NCI-H1417 (cell line): ENCODE data around the gene FCHSD2.
A peak's percentile ranks its signal among the peaks of the same experiment; 100 is the strongest.
"Not testable (repeated sequence)": the region's sequence is repeated elsewhere in the genome, so short reads cannot be mapped to it uniquely, and the experiment has no call there.

Experiments used
- DNase-seq, 3 experiments: peaks; one replicate each; lab custom pipeline; 2025; lab: John Stamatoyannopoulos, UW

The FCHSD2 gene

DNA sequence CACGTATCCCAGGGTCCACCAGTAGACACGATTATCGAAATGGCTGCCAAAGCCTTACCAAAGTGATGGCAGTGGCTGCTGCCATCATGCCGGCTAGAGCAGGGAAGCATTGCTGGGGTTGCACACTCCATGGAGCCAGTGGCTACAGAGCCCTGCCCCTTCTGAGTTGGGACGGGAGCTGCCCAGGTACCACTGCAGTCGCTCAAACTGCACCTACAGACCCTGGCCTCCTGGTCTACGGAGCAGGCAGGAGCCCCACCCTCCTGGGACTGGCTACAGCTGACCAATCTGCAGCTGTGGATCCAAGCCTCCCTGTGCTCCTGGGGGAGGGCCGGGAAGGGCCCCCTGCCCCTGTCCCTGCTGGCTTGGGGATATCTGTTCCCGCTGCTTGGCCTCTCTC is 216.5 kb downstream of the FCHSD2 start:
- no peak for DNase-seq

DNA sequence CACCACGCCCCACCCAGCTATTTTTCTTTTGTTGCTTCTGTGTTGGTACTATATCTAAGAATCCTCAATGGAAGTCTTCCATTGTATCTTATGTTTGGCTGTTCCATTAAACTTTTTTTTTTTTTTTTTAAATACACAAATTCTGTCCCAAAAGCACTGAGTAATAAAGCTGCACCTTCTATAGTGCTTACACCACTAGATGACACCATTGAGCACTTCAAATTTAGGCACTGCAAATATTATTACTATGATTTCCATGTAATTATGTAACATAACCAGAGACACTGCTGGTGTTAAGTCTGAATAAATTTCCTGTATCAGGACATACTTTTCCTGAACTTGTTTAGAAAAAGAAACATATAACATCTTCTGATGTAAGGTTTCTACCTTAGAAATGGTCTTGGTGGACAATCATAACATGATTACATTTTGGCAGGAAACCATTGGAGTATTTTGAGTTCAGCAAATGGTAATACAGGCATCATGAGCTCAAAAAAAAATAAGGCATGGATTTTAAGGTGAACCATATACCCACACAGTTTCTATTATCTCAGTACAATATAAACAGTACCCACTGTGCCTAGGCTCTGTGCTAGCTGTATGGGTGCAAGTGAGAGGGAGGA is 217.4 kb downstream of the FCHSD2 start:
- peak in 1 of 3 experiments; percentile 41 for DNase-seq

DNA sequence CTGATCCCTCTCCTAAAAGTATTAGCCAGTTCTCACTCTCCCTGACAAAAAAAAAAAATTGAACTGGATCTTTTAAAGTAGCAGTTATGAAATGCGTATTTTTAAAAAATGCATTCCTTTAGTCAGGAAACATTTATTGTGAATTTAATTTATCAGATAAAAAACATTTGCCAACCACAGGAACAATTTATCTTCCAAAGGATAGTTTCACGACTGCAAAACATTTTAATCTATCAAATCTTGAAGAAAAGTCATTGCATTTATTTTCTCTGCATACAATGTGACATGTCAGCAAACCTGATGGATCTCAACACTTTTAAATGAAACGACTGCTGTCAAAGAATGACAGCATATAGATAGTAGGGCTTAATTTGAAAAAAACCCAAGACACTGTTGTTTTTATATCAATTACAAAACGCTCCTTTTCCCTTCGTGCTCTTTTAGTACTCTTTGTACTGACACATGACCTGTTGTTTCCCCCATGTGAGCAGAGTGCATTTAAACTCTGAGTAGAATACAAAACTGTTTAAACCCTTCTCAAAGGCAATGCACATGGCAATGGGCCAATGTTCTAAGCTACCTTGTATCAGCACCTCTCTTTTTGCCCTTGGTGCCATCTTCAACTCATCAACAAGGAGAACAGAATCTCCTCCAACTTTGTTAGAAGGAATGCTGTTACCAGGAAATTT is 220.9 kb downstream of the FCHSD2 start:
- DNase-seq: peak in 1 of 3 experiments; percentile 39

DNA sequence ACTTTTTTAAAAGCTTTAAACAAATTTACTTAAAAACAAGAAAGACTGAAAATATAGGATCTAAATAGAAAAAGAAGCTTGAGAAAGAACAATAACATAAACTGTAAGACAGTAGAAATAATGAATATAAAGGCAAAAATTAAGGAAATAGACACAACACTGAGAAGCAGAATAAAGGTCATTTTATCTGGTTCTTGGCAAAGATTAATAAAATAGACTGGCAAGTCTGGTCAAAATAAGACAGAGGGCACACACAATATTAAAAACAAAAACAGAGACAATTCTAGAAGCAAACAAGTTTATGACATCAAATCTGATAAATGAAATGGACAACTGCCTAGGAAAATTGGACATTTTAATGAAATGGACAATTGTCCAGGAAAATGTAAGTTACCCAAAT is 222.1 kb downstream of the FCHSD2 start:
- no peak for DNase-seq

DNA sequence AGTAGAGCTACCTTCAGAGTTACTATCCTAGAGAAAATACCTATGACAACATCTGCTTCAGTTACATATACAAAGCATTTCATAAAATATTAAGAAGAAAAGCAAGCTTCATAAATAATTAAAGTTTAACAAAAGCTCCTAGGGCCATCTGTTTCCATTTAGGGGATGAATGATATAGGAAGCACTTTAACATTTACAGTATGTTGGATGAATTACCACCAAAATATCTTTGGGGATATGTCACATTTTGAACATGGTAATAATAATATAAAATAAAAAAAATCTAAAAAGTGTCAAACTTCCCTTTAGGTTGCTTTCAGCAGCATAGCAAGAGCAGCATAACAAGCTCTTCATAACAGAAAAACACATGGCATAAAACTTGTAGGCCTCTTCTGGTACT is 223.3 kb downstream of the FCHSD2 start:
- no peak for DNase-seq

DNA sequence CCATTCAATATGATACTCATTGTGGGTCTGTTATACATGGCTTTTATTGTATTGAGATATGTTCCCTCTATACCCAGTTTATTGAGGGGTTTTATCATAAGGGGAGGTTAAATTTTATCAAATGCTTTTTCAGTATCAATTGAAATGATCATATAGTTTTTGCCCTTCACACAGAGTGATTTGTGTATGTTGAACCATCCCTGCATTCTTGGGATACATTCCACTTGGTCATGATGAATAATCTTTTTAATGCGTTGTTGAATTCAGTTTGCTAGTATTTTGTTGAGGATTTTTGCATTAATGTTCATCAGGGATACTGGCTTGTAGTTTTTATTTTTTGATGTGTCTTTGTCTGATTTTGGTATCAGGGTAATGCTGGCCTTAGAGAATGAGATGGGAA is 229.9 kb downstream of the FCHSD2 start:
- no peak for DNase-seq

DNA sequence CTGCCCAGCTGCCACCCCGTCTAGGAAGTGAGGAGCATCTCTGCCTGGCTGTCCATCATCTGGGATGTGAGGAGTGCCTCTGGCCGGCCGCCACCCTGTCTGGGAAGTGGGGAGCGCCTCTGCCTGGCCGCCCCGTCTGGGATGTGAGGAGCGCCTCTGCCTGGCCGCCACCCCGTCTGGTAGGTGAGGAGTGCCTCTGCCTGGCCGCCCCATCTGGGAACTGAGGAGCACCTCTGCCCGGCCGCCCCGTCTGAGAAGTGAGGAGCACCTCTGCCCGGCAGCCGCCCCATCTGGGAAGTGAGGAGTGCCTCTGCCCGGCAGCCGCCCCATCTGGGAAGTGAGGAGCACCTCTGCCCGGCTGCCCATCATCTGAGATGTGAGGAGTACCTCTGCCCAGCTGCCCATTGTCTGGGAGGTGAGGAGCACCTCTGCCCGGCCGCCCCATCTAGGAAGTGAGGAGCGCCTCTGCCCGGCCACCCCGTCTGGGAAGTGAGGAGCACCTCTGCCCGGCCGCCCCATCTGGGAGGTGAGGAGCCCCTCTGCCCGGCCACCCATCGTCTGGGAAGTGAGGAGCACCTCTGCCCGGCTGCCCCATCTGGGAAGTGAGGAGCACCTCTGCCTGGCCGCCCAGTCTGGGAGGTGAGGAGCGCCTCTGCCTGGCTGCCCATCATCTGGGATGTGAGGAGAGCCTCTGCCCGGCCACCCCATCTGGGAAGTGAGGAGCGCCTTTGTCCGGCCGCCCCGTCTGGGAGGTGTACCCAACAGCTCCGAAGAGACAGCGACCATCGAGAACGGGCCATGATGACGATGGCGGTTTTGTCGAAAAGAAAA is 232.3 kb downstream of the FCHSD2 start:
- not testable (repeated sequence) for DNase-seq

DNA sequence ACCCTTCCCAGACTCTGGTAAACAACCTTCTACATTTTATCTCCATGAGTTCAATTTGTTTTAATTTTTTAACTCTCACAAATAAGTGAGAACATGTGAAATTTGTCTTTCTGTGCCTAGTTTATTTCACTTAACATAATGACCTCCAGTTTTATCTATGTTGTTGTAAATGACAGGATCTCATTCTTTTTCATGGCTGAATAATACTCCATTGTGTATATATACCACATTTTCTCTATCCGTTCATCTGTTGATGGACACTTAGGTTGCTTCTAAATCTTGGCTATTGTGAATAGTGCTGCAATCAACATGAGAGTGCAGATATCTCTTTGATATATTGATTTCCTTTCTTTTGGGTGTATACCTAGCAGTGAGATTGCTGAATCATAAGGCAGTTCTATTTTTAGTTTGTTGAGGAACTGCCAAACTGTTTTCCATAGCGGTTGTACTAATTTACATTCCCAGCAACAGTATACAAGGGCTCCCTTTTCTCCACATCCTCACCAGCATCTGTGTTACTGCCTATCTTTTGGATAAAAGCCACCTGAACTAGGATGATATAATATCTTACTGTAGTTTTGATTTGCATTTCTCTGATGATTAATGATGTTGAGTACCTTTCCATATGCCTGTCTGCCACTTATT is 234.0 kb downstream of the FCHSD2 start:
- DNase-seq: no peak

DNA sequence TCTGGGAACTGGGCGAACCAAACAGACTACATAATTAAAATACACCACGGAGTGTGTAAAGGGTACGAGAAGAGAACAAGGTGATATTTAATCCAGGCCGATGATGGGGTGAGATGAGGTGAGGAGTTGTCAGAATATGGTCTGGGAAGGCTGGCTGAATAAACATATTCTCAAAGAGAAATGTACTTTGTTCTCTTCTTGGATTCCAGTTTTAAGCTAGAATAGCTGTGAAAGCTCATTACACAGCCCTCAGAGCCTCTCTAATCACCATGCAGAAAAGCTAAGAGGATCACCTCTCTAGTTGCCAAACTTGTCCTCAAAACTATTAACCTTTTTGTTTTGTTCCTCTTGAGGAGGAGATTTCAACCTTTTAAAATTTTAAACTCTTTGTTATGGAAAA is 238.1 kb downstream of the FCHSD2 start:
- DNase-seq: no peak

DNA sequence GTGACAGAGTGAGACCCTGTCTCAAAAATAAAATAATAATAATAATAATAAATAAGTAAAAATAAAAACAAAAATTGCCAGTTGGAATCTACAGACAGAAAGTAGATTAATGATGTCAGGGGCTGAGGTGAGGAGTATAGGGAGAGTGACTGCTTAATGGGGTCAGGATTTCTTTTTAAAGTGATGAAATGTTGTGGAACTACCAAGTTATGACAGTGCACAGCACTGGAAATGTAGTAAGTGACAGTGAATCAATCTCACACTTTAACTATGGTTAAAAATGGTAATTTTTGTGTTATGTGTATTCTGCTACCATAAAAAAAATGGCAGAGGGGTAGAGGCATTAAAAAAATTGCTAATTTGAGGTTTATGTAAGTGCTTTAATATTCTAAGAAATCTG is 240.7 kb downstream of the FCHSD2 start:
- DNase-seq: no peak

DNA sequence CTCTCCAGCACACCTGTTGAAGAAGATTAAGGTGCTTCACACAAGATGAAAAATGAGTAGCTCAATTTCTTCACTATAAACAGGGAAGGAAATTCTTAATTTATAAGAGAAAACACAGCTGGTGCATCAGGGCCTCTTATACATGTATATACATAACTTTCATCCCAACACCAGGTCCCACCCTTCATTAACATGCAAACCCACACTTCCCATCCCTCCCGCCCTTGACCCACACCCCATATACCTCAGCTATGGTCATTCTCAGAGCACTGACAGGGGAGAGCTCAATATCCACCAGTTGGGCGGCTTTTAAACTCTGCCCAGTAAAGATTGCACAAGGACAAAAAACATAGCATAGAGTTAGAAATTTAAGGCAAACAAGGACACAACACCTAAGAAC is 242.1 kb downstream of the FCHSD2 start:
- no peak for DNase-seq

DNA sequence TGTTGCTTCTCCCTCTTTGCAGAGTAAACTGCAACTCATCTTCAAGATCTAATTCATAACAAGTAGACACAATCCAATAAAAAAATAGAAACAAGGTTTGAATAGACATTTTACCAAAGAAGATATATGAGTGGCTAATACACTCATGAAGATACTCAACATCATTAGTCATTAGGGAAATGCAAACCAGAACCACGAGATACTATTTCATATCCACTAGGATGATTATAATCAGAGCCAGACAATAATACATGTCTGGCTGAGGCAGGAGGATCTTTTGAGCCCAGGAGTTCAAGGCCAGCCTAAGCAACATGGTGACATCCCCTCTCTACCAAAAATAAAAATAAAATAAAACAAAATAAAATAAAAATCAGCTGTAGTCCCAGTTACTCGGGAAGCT is 242.9 kb downstream of the FCHSD2 start:
- no peak for DNase-seq

DNA sequence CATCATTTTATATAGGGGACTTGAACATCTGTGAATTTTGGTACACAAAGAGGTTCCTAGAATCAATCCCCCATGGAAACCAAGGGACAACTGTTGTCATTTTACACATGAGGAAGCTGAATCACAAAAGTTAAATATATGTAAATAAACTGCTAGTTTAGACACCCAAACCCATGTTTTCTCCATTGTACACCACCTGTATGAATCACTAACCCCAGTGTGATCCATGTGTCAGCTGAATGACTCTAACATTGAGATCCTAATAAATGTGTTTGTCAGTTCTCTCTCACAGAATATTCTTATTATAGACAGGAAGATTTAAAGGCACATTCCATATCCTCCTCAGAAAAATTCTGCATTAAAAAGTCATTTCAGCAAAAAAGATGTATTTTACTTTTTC is 244.6 kb downstream of the FCHSD2 start:
- no peak for DNase-seq

DNA sequence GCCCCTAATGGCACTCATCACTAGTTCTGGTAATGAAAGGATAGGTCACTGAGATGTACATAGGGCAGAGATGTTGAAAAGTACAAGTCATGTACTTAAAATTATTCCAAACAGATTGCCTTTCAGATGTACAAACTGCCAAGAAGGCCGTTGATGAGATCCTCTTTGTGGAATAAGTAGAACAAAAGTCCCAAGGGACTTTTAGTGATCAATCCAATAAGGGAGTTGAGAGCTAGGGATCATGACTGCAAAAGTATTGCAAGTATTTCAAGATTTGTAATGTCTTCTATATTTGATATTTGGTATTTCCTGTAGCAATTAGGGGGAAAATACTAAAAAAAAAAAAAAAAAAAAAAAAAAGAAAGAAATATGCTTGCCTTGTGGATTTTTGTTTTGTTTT is 245.7 kb downstream of the FCHSD2 start:
- DNase-seq: no peak

DNA sequence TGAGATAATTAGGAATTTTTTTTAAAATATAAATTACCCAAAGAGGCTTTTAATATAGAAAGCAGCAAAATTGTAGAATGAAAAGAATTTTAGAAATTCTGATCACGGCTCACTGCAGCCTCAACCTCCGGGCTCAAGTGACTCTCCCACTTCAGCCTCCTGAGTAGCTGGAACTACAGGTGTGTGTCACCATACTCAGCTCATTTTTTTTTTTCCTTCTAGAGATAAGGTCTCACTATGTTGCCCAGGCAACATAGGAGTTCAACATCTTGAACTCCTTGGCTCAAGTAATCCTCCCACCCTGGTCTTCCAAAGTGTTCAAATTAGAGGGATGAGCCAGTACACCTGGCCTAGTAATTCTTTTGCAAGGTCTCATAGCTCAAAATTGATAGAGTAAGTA is 251.2 kb downstream of the FCHSD2 start:
- no peak for DNase-seq

DNA sequence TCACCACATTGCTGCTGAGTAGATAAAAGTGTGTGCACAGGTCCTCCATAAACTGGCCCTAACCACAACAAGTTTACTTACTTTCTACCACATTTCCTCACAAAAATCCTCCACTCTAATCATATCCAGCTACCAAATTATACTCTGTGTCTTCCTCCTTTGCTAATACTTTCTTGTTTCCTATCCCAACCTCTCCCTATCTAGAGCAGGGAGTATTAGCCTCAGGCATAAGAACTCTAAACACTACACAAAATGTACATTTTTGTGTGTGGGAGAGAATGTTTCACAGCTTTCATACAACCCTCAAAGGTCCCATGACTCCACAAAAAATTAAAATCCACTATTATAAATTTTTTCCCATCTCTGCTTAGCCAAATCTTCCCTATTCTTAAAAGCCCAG is 255.5 kb downstream of the FCHSD2 start:
- DNase-seq: no peak

DNA sequence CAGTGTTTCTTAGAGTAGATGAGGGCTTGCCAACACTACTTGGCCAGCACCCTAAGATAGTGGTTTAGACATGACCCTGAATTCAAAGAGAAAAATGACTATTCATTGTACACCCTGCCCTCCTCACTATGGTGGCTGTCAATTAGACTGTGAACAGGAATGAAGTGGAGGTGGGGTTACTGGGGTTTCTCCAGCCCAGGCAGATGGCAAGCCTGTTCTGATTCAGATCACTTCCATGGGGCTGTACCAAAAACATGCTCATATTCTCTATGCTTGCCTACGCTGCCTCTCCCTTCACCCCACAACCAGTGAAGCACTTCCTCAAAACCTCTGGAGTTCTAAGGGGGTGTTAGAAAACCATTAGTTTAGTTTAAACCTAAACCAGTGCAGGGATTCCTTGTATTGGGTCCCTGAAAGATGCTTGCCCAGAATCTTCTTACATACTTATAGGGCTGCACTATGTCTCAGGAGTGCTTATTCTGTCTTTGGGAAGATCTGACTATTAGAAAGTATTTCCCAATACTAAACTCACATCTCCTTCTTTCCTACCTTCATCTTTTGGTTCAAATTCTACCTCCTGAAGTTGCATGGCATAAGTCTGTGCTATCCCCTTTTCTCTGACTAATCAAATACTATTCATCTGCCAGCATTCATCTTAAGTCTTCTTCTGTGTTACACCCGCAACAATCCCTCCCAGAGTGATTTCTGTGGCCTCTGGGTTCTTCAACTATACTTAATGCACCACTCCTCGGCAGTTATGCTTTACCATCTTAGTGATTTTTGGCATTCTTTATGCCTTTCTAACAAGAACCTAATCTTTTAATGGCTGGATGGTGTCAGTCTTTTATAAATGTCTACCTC is 256.1 kb downstream of the FCHSD2 start:
- DNase-seq: no peak

DNA sequence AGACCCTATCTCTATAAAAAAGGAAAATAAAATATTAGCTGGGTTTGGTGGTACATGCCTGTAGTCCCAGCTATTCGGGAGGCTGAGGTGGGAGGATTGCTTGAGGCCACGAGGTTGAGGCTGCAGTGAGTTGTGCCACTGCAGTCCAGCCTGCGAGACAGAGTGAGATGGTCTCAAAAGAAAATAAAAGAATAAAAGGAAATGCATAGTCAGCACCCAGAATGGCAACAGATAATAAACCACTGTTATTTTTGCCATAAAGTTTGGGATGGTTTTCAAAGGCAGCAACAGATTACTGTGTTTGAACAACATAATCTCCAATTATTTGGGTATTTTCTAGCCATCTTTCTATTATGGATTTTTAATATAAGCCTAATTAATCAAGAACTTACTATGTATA is 266.0 kb downstream of the FCHSD2 start:
- DNase-seq: no peak

DNA sequence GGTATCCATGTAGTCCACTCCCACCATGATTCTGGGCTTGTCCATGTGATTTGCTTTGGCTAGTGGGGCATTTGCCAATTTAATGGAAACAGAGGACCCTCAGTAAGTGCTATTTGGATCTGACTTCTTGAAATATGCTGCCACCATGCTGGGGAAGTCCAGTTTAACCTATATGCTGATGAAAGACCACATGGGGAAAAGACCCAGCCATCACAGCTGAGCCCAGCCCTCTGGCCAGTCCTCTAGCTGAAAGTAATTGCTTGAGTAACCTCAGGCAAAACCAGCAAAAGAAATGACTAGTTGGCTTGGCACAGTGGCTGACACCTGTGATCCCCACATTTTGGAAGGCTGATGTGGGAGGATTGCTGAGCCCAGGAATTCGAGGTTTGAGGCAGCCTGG is 266.4 kb downstream of the FCHSD2 start:
- DNase-seq: no peak

DNA sequence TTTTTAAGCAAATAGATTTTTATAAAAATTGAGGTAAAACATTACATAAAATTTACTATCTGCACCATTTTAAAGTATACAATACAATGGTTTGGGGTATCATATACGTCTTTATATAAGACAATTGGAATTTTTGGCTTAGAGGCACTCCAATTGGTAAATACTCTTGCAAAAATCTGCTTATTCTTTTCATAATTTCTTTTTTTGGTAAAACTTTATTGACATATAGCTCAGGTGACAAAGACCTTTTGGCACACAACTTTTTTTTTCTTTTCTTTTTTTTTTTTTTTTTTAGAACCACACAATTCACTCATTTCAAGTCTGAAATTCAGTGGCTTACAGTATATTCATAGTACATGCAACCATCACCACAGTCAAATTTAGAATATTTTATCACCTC is 270.1 kb downstream of the FCHSD2 start:
- no peak for DNase-seq

DNA sequence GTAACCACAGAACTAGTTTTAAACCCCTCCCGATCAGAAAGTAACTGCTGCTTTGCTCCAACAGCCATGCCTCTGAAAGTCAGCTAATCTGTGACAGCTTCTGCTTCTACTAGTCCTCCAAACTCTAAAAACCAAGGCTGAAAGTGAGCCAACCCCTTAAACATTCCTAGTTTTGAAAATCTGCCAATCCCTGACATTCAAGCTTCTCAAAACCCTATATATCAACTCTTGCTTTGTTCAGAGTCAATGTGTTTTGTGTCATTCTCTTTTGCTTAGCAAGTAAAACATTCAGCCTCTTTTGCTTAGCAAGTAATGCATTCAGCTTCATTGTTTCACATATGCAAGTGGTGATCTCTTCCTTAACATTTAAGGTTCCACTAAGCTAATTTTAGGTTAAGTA is 271.0 kb downstream of the FCHSD2 start:
- no peak for DNase-seq

DNA sequence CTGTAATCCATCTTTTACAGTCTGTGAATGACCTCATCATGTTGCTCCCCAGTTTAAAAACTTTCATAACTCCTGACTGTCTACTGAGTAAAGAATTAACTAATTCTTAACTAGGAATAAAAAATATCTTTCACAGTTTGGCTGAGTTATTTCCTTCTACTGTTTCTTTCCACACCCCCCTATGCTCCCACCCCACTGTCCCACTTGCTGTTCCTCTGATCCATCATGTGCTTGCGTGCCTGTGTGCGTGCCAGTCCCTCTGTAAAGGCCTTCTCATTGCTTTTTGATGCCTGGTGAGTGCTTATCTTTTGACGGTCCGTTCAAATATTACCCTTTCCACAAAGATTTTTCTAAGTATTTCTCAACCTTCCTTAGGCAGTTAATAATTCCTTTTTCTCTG is 272.3 kb downstream of the FCHSD2 start:
- no peak for DNase-seq
